ENCODE data around the gene HES2.

- TF ChIP-seq, protein P1, sequence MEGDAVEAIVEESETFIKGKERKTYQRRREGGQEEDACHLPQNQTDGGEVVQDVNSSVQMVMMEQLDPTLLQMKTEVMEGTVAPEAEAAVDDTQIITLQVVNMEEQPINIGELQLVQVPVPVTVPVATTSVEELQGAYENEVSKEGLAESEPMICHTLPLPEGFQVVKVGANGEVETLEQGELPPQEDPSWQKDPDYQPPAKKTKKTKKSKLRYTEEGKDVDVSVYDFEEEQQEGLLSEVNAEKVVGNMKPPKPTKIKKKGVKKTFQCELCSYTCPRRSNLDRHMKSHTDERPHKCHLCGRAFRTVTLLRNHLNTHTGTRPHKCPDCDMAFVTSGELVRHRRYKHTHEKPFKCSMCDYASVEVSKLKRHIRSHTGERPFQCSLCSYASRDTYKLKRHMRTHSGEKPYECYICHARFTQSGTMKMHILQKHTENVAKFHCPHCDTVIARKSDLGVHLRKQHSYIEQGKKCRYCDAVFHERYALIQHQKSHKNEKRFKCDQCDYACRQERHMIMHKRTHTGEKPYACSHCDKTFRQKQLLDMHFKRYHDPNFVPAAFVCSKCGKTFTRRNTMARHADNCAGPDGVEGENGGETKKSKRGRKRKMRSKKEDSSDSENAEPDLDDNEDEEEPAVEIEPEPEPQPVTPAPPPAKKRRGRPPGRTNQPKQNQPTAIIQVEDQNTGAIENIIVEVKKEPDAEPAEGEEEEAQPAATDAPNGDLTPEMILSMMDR (IDR thresholded peaks at IDR 0.05): no peak
- TF ChIP-seq POLR2A (IDR thresholded peaks at IDR 0.05): no peak
Measured at GRCh38 chr1:6373961-6374720, 45.6 kb downstream of the HES2 start.

Data from lower leg skin (tissue), 3 donors.